ENCODE measurements around the gene TSPAN1. TPM values are rescaled to one million over a fixed set of nuclear protein-coding genes. Genes with fewer than 3 reads are reported as not detected.

Gene TSPAN1
- total RNA-seq, 4 donors from 2014 or later, result 0.83 to 1.6 (median 1.5) TPM

GRCh38 chr1:46197560-46197963, 22.7 kb downstream of the TSPAN1 start:
- H3K36me3 ChIP-seq, result peaks cover 10 to 43% (median 20%) of the 10 kb centered on the region in 4 donors
- 35% methylated on average over 5 of the region's 9 CpGs for WGBS

GRCh38 chr1:46197964-46198811, 23.3 kb downstream of the TSPAN1 start, which contains the start of gene POMGNT1:
TSS of gene POMGNT1 (minus strand) at chr1:46198434. CDS start at chr1:46197821, 613 bp downstream.
- intact Hi-C loops (cut with DNase I), result no loop called here
- no peaks in the 10 kb centered on the region for H3K27me3 ChIP-seq
- H3K4me1 ChIP-seq, result peaks cover 31 to 51% (median 35%) of the 10 kb centered on the region in 4 donors
- H3K4me3 ChIP-seq, result peak within 1 kb of the TSS; percentile 69 to 94 (median 82)
- peaks cover 8 to 36% (median 14%) of the 10 kb centered on the region in 4 donors for H3K36me3 ChIP-seq
- peak within 1 kb of the TSS; percentile 79 to 84 (median 80) for H3K27ac ChIP-seq (replicated peaks in 1 of 4)
- DNase-seq (ENCODE audit: extremely low spot score), result no peak
- WGBS, result 3% methylated on average over 11 of the region's 67 CpGs
- peak; percentile 21 to 73 for TF ChIP-seq POLR2AphosphoS5 (IDR thresholded peaks at IDR 0.05)
- no peak for TF ChIP-seq EP300 (IDR thresholded peaks at IDR 0.05)
- H3K9me3 ChIP-seq, result no peaks in the 10 kb centered on the region

More at GRCh38 chr1:46197560-46197963, 22.7 kb downstream of the TSPAN1 start:
- intact Hi-C loops (cut with DNase I), result no loop called here
- no peak for DNase-seq (ENCODE audit: extremely low spot score)
- no peaks in the 10 kb centered on the region for H3K9me3 ChIP-seq
- H3K4me3 ChIP-seq, result peak overlapping the region; percentile 69 to 94 (median 82)
- peak overlapping the region; percentile 79 to 84 (median 80) for H3K27ac ChIP-seq (replicated peaks in 1 of 4)
- TF ChIP-seq POLR2AphosphoS5 (IDR thresholded peaks at IDR 0.05) (no peak), CTCF (IDR thresholded peaks at IDR 0.05) (no peak), POLR2A (IDR thresholded peaks at IDR 0.05; ENCODE audit: low read depth) (no peak), EP300 (IDR thresholded peaks at IDR 0.05) (no peak)
- H3K27me3 ChIP-seq, result no peaks in the 10 kb centered on the region
- H3K4me1 ChIP-seq, result peaks cover 28 to 46% (median 31%) of the 10 kb centered on the region in 4 donors

- Histone ChIP-seq H3K4me1 (peaks cover 33 to 55% (median 41%) of the 10 kb centered on the region in 4 donors), H3K4me3 (peak overlapping the region; percentile 69 to 94 (median 82))
Measured at GRCh38 chr1:46199233-46199749, 24.4 kb downstream of the TSPAN1 start.

GRCh38 chr1:46203738-46204405, 29.0 kb downstream of the TSPAN1 start:
- H3K36me3 ChIP-seq, result peaks cover 0 to 11% (median 5%) of the 10 kb centered on the region in 4 donors
- peak overlapping the region; percentile 81 to 88 (median 85) for H3K4me3 ChIP-seq
- H3K27me3 ChIP-seq, result no peaks in the 10 kb centered on the region
- no peaks in the 10 kb centered on the region for H3K9me3 ChIP-seq
- intact Hi-C loops (cut with DNase I), result no loop called here
- H3K4me1 ChIP-seq, result peaks cover 35 to 51% (median 43%) of the 10 kb centered on the region in 4 donors
- H3K27ac ChIP-seq (replicated peaks in 1 of 4), result peak overlapping the region; percentile 87 to 90 (median 88)
- no peak for TF ChIP-seq EP300 (IDR thresholded peaks at IDR 0.05)
- TF ChIP-seq CTCF (IDR thresholded peaks at IDR 0.05), result no peak
- no peak for TF ChIP-seq POLR2AphosphoS5 (IDR thresholded peaks at IDR 0.05)
- no peak for TF ChIP-seq POLR2A (IDR thresholded peaks at IDR 0.05; ENCODE audit: low read depth)
- DNase-seq (ENCODE audit: extremely low spot score), result no peak
- WGBS, result 26% methylated on average over 13 of the region's 14 CpGs

More at GRCh38 chr1:46199233-46199749, 24.4 kb downstream of the TSPAN1 start:
- intact Hi-C loops (cut with DNase I), result no loop called here
- no peaks in the 10 kb centered on the region for H3K9me3 ChIP-seq
- 89% methylated on average over 3 of the region's 3 CpGs for WGBS
- TF ChIP-seq EP300 (IDR thresholded peaks at IDR 0.05) (no peak), CTCF (IDR thresholded peaks at IDR 0.05) (no peak), POLR2A (IDR thresholded peaks at IDR 0.05; ENCODE audit: low read depth) (no peak), POLR2AphosphoS5 (IDR thresholded peaks at IDR 0.05) (no peak)
- H3K27me3 ChIP-seq, result no peaks in the 10 kb centered on the region
- H3K36me3 ChIP-seq, result peaks cover 0 to 25% (median 6%) of the 10 kb centered on the region in 4 donors
- DNase-seq (ENCODE audit: extremely low spot score), result no peak
- H3K27ac ChIP-seq (replicated peaks in 1 of 4), result peak overlapping the region in 1 of 4 donors; percentile 84
